ENCODE data around the gene AFAP1L1.

The AFAP1L1 gene

DNA sequence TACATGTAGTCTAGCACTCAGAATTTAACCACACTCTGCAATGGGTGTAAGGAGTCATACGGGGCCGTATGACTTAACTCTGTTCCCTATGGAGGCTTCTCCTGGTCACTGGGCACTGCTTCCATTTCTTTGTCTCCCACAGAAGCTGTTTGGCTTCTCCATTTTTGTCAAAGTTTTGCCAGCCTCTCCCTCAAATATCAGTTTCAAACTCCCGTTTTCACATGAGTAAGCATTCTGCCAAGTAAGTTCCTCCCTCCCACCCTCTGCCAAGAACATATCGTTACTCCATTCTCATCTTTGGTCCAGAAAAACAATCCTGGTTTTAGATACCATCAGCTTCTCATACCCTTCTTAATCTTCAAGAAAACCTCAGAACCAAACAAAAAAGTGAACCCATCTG lies 6.1 kb downstream of the AFAP1L1 start:
- Histone ChIP-seq H3K9me3 (ENCODE audit: control extremely low read depth in 1 of 5, control insufficient read depth in 4 of 5, insufficient read depth in 2 of 5, low read depth in 1 of 5, low read length in 4 of 5) (no peaks in the 10 kb centered on the region), H3K4me3 (ENCODE audit: control insufficient read depth in 1 of 7, extremely low read depth in 1 of 7, insufficient read depth in 4 of 7, low read depth in 2 of 7, low read length in 6 of 7) (no peak overlapping the region), H3K27me3 (replicated peaks in 2 of 5; ENCODE audit: control insufficient read depth in 4 of 5, insufficient read depth in 5 of 5, low read length in 4 of 5) (peaks cover 0 to 8% (median 4%) of the 10 kb centered on the region in 5 experiments), H3K27ac (ENCODE audit: insufficient read depth in 1 of 2, low read depth in 1 of 2, low read length in 2 of 2, poor library complexity in 1 of 2, severe bottlenecking in 2 of 2) (no peak overlapping the region), H3K4me1 (ENCODE audit: control extremely low read depth in 1 of 4, control insufficient read depth in 4 of 4, insufficient read depth in 4 of 4, low read length in 3 of 4) (peaks cover 0 to 6% (median 0%) of the 10 kb centered on the region in 4 experiments), H3K36me3 (ENCODE audit: control insufficient read depth in 4 of 4, insufficient read depth in 4 of 4, low read length in 3 of 4) (no peaks in the 10 kb centered on the region)
- DNase-seq, result no peak
- CTCF ChIA-PET, result interaction anchor here (0.9 to 1.6 kb wide), 4 partner anchors 9 to 164 kb away, joined by 3 to 8 read pairs (median 4); no protein-coding TSS in a partner anchor
- POLR2A ChIA-PET, result no interaction called here
- 49% methylated on average over 4 of the region's 4 CpGs for WGBS (ENCODE audit: insufficient coverage)

DNA sequence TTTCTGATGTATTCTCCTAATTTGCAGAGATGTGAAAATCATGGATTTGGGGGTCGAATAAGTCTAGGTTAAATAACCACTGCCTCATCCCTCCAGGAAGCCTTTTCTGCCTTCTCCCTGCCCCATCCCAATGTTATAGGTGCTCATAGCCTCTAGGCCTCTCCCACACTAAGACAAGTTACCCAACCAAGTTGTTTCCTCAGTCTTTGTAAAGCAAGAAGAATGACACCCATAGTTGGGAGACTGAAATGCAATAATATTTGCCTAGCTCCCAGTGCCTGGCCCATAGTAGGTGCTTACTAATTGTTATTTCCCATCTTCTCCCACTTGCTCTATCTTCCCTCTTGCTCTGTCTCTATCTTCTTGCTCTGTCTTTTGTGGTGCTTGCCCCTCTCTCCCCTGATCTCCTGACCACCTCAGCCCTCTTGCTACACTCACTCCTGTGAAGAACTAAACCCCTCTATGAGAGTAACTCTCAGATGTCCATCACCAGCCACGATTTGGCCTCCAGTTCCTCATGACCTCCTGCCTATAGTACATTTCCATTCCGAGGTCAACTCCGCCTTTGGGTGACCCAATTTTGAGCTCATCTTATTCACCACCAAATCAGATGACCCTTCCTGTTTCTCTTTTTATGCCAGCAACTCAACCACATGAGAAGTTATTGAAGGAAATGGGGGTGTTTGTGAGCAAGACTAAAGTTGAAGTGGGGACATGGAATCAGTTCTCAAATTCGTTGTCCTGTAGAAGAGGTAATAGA lies 7.0 kb downstream of the AFAP1L1 start:
- H3K27ac ChIP-seq (ENCODE audit: insufficient read depth in 1 of 2, low read depth in 1 of 2, low read length in 2 of 2, poor library complexity in 1 of 2, severe bottlenecking in 2 of 2), result no peak overlapping the region
- H3K36me3 ChIP-seq (ENCODE audit: control insufficient read depth in 4 of 4, insufficient read depth in 4 of 4, low read length in 3 of 4), result no peaks in the 10 kb centered on the region
- no peaks in the 10 kb centered on the region for H3K9me3 ChIP-seq (ENCODE audit: control extremely low read depth in 1 of 5, control insufficient read depth in 4 of 5, insufficient read depth in 2 of 5, low read depth in 1 of 5, low read length in 4 of 5)
- H3K4me3 ChIP-seq (ENCODE audit: control insufficient read depth in 1 of 7, extremely low read depth in 1 of 7, insufficient read depth in 4 of 7, low read depth in 2 of 7, low read length in 6 of 7), result no peak overlapping the region
- 100% methylated on average over 2 of the region's 5 CpGs for WGBS (ENCODE audit: insufficient coverage)
- ChIA-PET CTCF (interaction anchor here (0.9 to 2.1 kb wide), 9 partner anchors 9 to 163 kb away, joined by 3 to 8 read pairs (median 5); no protein-coding TSS in a partner anchor), POLR2A (no interaction called here)
- no peaks in the 10 kb centered on the region for H3K27me3 ChIP-seq (replicated peaks in 2 of 5; ENCODE audit: control insufficient read depth in 4 of 5, insufficient read depth in 5 of 5, low read length in 4 of 5)
- no peak for DNase-seq
- peaks cover 0 to 5% (median 0%) of the 10 kb centered on the region in 4 experiments for H3K4me1 ChIP-seq (ENCODE audit: control extremely low read depth in 1 of 4, control insufficient read depth in 4 of 4, insufficient read depth in 4 of 4, low read length in 3 of 4)

- Histone ChIP-seq H3K9me3 (ENCODE audit: control extremely low read depth in 1 of 5, control insufficient read depth in 4 of 5, insufficient read depth in 2 of 5, low read depth in 1 of 5, low read length in 4 of 5) (no peaks in the 10 kb centered on the region), H3K36me3 (ENCODE audit: control insufficient read depth in 4 of 4, insufficient read depth in 4 of 4, low read length in 3 of 4) (no peaks in the 10 kb centered on the region), H3K4me1 (ENCODE audit: control extremely low read depth in 1 of 4, control insufficient read depth in 4 of 4, insufficient read depth in 4 of 4, low read length in 3 of 4) (peaks cover 0 to 5% (median 0%) of the 10 kb centered on the region in 4 experiments), H3K27me3 (replicated peaks in 2 of 5; ENCODE audit: control insufficient read depth in 4 of 5, insufficient read depth in 5 of 5, low read length in 4 of 5) (no peaks in the 10 kb centered on the region), H3K4me3 (ENCODE audit: control insufficient read depth in 1 of 7, extremely low read depth in 1 of 7, insufficient read depth in 4 of 7, low read depth in 2 of 7, low read length in 6 of 7) (no peak overlapping the region), H3K27ac (ENCODE audit: insufficient read depth in 1 of 2, low read depth in 1 of 2, low read length in 2 of 2, poor library complexity in 1 of 2, severe bottlenecking in 2 of 2) (no peak overlapping the region)
- CTCF ChIA-PET, result interaction anchor here (0.8 to 2.1 kb wide), 9 partner anchors 8 to 111 kb away, joined by 3 to 8 read pairs (median 5); no protein-coding TSS in a partner anchor
- no peak for DNase-seq
- POLR2A ChIA-PET, result no interaction called here
- WGBS (ENCODE audit: insufficient coverage), result 93% methylated on average over 1 of the region's 1 CpG
Observed at GRCh38 chr5:149279661-149280060, 8.0 kb downstream of the AFAP1L1 start.

DNA sequence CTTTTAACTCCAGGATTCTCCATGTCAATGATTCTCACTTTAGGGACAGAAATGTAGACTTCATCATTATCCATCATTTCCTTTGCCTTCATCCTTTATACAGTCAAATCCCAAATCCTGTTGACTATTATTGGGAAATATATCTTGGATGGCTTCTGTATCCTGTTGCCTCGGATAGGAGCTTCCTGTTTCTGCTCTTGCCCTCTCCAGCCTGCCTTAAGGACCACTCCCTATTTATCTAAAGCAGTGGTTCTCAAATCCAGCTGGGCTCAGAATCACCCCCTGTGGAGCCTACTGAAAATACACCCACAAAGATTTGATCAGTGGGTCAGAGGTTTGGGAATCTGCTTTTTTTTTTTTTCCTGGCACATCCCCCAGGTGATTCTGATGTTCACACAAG lies 8.5 kb downstream of the AFAP1L1 start:
- ChIA-PET POLR2A (no interaction called here), CTCF (interaction anchor here (1.0 to 2.1 kb wide), 5 partner anchors 12 to 112 kb away, joined by 3 to 6 read pairs (median 5); no protein-coding TSS in a partner anchor)
- peaks cover 0 to 5% (median 0%) of the 10 kb centered on the region in 4 experiments for H3K4me1 ChIP-seq (ENCODE audit: control extremely low read depth in 1 of 4, control insufficient read depth in 4 of 4, insufficient read depth in 4 of 4, low read length in 3 of 4)
- H3K36me3 ChIP-seq (ENCODE audit: control insufficient read depth in 4 of 4, insufficient read depth in 4 of 4, low read length in 3 of 4), result no peaks in the 10 kb centered on the region
- DNase-seq, result no peak
- no peak overlapping the region for H3K27ac ChIP-seq (ENCODE audit: insufficient read depth in 1 of 2, low read depth in 1 of 2, low read length in 2 of 2, poor library complexity in 1 of 2, severe bottlenecking in 2 of 2)
- H3K4me3 ChIP-seq (ENCODE audit: control insufficient read depth in 1 of 7, extremely low read depth in 1 of 7, insufficient read depth in 4 of 7, low read depth in 2 of 7, low read length in 6 of 7), result no peak overlapping the region
- H3K9me3 ChIP-seq (ENCODE audit: control extremely low read depth in 1 of 5, control insufficient read depth in 4 of 5, insufficient read depth in 2 of 5, low read depth in 1 of 5, low read length in 4 of 5), result no peaks in the 10 kb centered on the region
- no CpG with 5 or more reads among the region's 1 CpG for WGBS (ENCODE audit: insufficient coverage)
- H3K27me3 ChIP-seq (replicated peaks in 2 of 5; ENCODE audit: control insufficient read depth in 4 of 5, insufficient read depth in 5 of 5, low read length in 4 of 5), result no peaks in the 10 kb centered on the region

DNA sequence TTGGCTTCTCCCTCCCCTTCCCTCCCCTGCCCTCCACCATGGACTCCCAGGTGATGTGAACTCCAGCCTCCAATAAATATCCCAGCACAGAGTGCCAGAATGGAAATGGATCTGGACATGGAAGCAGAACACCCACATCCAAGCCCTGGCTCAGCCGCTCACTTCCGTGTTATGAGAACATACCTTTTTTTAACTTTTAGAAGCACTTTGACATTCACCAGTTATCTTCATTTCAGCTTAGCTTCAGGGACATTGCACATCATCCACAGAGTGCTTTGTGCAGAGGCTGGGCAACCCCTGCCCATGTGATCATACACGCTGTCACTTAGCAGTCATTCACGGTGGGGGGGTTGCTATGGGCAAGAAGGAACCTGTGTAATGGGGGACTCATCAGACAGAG lies 9.1 kb downstream of the AFAP1L1 start:
- CTCF ChIA-PET, result interaction anchor here (1.0 to 2.1 kb wide), 3 partner anchors 9 to 33 kb away, joined by 4 to 6 read pairs (median 4); no protein-coding TSS in a partner anchor
- POLR2A ChIA-PET, result no interaction called here
- Histone ChIP-seq H3K9me3 (ENCODE audit: control extremely low read depth in 1 of 5, control insufficient read depth in 4 of 5, insufficient read depth in 2 of 5, low read depth in 1 of 5, low read length in 4 of 5) (no peaks in the 10 kb centered on the region), H3K4me3 (ENCODE audit: control insufficient read depth in 1 of 7, extremely low read depth in 1 of 7, insufficient read depth in 4 of 7, low read depth in 2 of 7, low read length in 6 of 7) (no peak overlapping the region), H3K27ac (ENCODE audit: insufficient read depth in 1 of 2, low read depth in 1 of 2, low read length in 2 of 2, poor library complexity in 1 of 2, severe bottlenecking in 2 of 2) (no peak overlapping the region), H3K36me3 (ENCODE audit: control insufficient read depth in 4 of 4, insufficient read depth in 4 of 4, low read length in 3 of 4) (no peaks in the 10 kb centered on the region), H3K27me3 (replicated peaks in 2 of 5; ENCODE audit: control insufficient read depth in 4 of 5, insufficient read depth in 5 of 5, low read length in 4 of 5) (no peaks in the 10 kb centered on the region), H3K4me1 (ENCODE audit: control extremely low read depth in 1 of 4, control insufficient read depth in 4 of 4, insufficient read depth in 4 of 4, low read length in 3 of 4) (peaks cover 0 to 5% (median 0%) of the 10 kb centered on the region in 4 experiments)
- 98% methylated on average over 4 of the region's 4 CpGs for WGBS (ENCODE audit: insufficient coverage)
- DNase-seq, result no peak

GRCh38 chr5:149282027-149282965 lies 10.6 kb downstream of the AFAP1L1 start:
- no peak for DNase-seq
- Histone ChIP-seq H3K27ac (ENCODE audit: insufficient read depth in 1 of 2, low read depth in 1 of 2, low read length in 2 of 2, poor library complexity in 1 of 2, severe bottlenecking in 2 of 2) (no peak overlapping the region), H3K4me1 (ENCODE audit: control extremely low read depth in 1 of 4, control insufficient read depth in 4 of 4, insufficient read depth in 4 of 4, low read length in 3 of 4) (peaks cover 0 to 5% (median 0%) of the 10 kb centered on the region in 4 experiments), H3K36me3 (ENCODE audit: control insufficient read depth in 4 of 4, insufficient read depth in 4 of 4, low read length in 3 of 4) (no peaks in the 10 kb centered on the region), H3K9me3 (ENCODE audit: control extremely low read depth in 1 of 5, control insufficient read depth in 4 of 5, insufficient read depth in 2 of 5, low read depth in 1 of 5, low read length in 4 of 5) (no peaks in the 10 kb centered on the region), H3K27me3 (replicated peaks in 2 of 5; ENCODE audit: control insufficient read depth in 4 of 5, insufficient read depth in 5 of 5, low read length in 4 of 5) (no peaks in the 10 kb centered on the region), H3K4me3 (ENCODE audit: control insufficient read depth in 1 of 7, extremely low read depth in 1 of 7, insufficient read depth in 4 of 7, low read depth in 2 of 7, low read length in 6 of 7) (no peak overlapping the region)
- POLR2A ChIA-PET, result no interaction called here
- CTCF ChIA-PET, result interaction anchor here (1.1 to 1.5 kb wide), 3 partner anchors 8 to 13 kb away, joined by 4 to 5 read pairs (median 4); no protein-coding TSS in a partner anchor
- 94% methylated on average over 6 of the region's 12 CpGs for WGBS (ENCODE audit: insufficient coverage)

Data from common myeloid progenitor, CD34-positive (primary cell).